ENCODE results near the gene NR4A3. TPM values are rescaled to one million over a fixed set of nuclear protein-coding genes. Genes with fewer than 3 reads are reported as not detected.

Gene NR4A3
- total and polyA plus RNA-seq, 2 experiments from 2014 or later = 0.10 to 0.17 TPM

DNA sequence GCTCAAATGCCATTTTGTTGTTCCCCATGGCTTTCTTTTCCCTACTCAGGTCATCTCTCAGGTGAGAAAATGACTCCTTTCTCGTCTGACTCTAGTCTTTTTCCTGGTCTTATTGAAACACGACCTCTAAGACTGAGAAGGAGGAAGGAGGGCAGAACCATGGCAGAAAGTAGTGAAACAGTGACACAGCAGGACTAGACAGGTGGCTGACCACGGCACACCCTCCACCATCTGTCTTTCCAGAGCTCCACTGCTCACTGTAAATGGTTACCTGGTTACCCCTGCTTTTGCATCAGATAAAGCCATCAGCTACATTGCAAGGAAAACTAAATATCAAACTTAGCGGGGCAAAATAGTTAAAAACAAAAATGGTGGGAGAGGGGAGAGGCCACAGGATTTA lies 30.9 kb downstream of the NR4A3 start:
- no peak for ATAC-seq
- TF ChIP-seq NANOG (IDR thresholded peaks at IDR 0.05; ENCODE audit: borderline replicate concordance) (no peak), ZNF114 (CRISPR knock-in tag; IDR thresholded peaks at IDR 0.05) (no peak), STAT1 (IDR thresholded peaks at IDR 0.05; ENCODE audit: unreplicated experiment) (no peak), JUNB (IDR thresholded peaks at IDR 0.05; ENCODE audit: unreplicated experiment) (no peak), CTCF (conservative IDR thresholded peaks at IDR 0.05; ENCODE audit: low read depth in 2 of 2) (no peak), POLR2AphosphoS5 (IDR thresholded peaks at IDR 0.05; ENCODE audit: low read depth) (no peak), ETS1 (IDR thresholded peaks at IDR 0.05) (no peak), EZH2 (IDR thresholded peaks at IDR 0.05; ENCODE audit: low read depth, unreplicated experiment) (no peak), EZH2phosphoT487 (IDR thresholded peaks at IDR 0.05; ENCODE audit: unreplicated experiment) (no peak), CREB1 (CRISPR knock-in tag; IDR thresholded peaks at IDR 0.05; ENCODE audit: low read depth) (no peak)
- TF ChIP-seq, protein P1, sequence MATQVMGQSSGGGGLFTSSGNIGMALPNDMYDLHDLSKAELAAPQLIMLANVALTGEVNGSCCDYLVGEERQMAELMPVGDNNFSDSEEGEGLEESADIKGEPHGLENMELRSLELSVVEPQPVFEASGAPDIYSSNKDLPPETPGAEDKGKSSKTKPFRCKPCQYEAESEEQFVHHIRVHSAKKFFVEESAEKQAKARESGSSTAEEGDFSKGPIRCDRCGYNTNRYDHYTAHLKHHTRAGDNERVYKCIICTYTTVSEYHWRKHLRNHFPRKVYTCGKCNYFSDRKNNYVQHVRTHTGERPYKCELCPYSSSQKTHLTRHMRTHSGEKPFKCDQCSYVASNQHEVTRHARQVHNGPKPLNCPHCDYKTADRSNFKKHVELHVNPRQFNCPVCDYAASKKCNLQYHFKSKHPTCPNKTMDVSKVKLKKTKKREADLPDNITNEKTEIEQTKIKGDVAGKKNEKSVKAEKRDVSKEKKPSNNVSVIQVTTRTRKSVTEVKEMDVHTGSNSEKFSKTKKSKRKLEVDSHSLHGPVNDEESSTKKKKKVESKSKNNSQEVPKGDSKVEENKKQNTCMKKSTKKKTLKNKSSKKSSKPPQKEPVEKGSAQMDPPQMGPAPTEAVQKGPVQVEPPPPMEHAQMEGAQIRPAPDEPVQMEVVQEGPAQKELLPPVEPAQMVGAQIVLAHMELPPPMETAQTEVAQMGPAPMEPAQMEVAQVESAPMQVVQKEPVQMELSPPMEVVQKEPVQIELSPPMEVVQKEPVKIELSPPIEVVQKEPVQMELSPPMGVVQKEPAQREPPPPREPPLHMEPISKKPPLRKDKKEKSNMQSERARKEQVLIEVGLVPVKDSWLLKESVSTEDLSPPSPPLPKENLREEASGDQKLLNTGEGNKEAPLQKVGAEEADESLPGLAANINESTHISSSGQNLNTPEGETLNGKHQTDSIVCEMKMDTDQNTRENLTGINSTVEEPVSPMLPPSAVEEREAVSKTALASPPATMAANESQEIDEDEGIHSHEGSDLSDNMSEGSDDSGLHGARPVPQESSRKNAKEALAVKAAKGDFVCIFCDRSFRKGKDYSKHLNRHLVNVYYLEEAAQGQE (IDR thresholded peaks at IDR 0.05; ENCODE audit: unreplicated experiment) = no peak
- TF ChIP-seq, protein P2, sequence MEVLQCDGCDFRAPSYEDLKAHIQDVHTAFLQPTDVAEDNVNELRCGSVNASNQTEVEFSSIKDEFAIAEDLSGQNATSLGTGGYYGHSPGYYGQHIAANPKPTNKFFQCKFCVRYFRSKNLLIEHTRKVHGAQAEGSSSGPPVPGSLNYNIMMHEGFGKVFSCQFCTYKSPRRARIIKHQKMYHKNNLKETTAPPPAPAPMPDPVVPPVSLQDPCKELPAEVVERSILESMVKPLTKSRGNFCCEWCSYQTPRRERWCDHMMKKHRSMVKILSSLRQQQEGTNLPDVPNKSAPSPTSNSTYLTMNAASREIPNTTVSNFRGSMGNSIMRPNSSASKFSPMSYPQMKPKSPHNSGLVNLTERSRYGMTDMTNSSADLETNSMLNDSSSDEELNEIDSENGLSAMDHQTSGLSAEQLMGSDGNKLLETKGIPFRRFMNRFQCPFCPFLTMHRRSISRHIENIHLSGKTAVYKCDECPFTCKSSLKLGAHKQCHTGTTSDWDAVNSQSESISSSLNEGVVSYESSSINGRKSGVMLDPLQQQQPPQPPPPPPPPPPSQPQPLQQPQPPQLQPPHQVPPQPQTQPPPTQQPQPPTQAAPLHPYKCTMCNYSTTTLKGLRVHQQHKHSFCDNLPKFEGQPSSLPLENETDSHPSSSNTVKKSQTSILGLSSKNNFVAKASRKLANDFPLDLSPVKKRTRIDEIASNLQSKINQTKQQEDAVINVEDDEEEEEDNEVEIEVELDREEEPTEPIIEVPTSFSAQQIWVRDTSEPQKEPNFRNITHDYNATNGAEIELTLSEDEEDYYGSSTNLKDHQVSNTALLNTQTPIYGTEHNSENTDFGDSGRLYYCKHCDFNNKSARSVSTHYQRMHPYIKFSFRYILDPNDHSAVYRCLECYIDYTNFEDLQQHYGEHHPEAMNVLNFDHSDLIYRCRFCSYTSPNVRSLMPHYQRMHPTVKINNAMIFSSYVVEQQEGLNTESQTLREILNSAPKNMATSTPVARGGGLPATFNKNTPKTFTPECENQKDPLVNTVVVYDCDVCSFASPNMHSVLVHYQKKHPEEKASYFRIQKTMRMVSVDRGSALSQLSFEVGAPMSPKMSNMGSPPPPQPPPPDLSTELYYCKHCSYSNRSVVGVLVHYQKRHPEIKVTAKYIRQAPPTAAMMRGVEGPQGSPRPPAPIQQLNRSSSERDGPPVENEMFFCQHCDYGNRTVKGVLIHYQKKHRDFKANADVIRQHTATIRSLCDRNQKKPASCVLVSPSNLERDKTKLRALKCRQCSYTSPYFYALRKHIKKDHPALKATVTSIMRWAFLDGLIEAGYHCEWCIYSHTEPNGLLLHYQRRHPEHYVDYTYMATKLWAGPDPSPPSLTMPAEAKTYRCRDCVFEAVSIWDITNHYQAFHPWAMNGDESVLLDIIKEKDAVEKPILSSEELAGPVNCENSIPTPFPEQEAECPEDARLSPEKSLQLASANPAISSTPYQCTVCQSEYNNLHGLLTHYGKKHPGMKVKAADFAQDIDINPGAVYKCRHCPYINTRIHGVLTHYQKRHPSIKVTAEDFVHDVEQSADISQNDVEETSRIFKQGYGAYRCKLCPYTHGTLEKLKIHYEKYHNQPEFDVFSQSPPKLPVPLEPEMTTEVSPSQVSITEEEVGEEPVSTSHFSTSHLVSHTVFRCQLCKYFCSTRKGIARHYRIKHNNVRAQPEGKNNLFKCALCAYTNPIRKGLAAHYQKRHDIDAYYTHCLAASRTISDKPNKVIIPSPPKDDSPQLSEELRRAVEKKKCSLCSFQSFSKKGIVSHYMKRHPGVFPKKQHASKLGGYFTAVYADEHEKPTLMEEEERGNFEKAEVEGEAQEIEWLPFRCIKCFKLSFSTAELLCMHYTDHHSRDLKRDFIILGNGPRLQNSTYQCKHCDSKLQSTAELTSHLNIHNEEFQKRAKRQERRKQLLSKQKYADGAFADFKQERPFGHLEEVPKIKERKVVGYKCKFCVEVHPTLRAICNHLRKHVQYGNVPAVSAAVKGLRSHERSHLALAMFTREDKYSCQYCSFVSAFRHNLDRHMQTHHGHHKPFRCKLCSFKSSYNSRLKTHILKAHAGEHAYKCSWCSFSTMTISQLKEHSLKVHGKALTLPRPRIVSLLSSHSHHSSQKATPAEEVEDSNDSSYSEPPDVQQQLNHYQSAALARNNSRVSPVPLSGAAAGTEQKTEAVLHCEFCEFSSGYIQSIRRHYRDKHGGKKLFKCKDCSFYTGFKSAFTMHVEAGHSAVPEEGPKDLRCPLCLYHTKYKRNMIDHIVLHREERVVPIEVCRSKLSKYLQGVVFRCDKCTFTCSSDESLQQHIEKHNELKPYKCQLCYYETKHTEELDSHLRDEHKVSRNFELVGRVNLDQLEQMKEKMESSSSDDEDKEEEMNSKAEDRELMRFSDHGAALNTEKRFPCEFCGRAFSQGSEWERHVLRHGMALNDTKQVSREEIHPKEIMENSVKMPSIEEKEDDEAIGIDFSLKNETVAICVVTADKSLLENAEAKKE (CRISPR knock-in tag; IDR thresholded peaks at IDR 0.05) = no peak

More for the DNA sequence above, 30.9 kb downstream of the NR4A3 start:
- H3K9me2 ChIP-seq (ENCODE audit: insufficient read depth) = peaks cover 14% of the 10 kb centered on the region
- Mint-ChIP-seq H3K36me3 (ENCODE audit: low read depth) (no peaks in the 10 kb centered on the region), H3K27ac (no peak overlapping the region), H3K4me3 (no peak overlapping the region), H3K4me1 (peaks cover 9% of the 10 kb centered on the region; the same call in 2 of the 3 replicates), H3K9me3 (peaks cover 3% of the 10 kb centered on the region; the same call in 1 of the 3 replicates), H3K27me3 (ENCODE audit: insufficient read depth, low read depth, poor library complexity) (peaks cover 11% of the 10 kb centered on the region)
- H3F3A ChIP-seq (replicated peaks; ENCODE audit: low read depth) = no peaks in the 10 kb centered on the region
- H3K79me2 ChIP-seq (replicated peaks; ENCODE audit: insufficient read depth) = no peaks in the 10 kb centered on the region
- no peak overlapping the region for H3K27ac ChIP-seq (ENCODE audit: low read depth)
- H3K36me3 ChIP-seq (ENCODE audit: insufficient read depth) = peaks cover 3% of the 10 kb centered on the region; the same call in 1 of the 2 replicates
- H3K4me3 ChIP-seq = no peak overlapping the region
- H4K20me1 ChIP-seq (replicated peaks; ENCODE audit: insufficient read depth) = no peaks in the 10 kb centered on the region
- no peak overlapping the region for H3K4me2 ChIP-seq
- no peak for DNase-seq (ENCODE audit: low spot score)
- H3K4me1 ChIP-seq (ENCODE audit: insufficient read depth) = peaks cover 4% of the 10 kb centered on the region; the same call in 1 of the 2 replicates
- H3K27me3 ChIP-seq (ENCODE audit: insufficient read depth) = no peaks in the 10 kb centered on the region
- H2AFZ ChIP-seq = no peak overlapping the region

Data from GM23338 (cell line).